Measurements from ENCODE around the gene VPS13A.
A peak's percentile ranks its signal among the peaks of the same experiment; 100 is the strongest.

Gene VPS13A

GRCh38 chr9:77432053-77432452 lies 254.7 kb downstream of the VPS13A start:
- no peak overlapping the region for H3K27ac ChIP-seq (ENCODE audit: extremely low read depth, low read depth, low read length)
- ChIA-PET CTCF (interaction anchor here (0.6 to 3.6 kb wide), 5 partner anchors 24 to 319 kb away, joined by 3 to 55 read pairs (median 5); no protein-coding TSS in a partner anchor), POLR2A (no interaction called here)
- TF ChIP-seq ZNF830 (tag by site-specific recombination; IDR thresholded peaks at IDR 0.05; ENCODE audit: low read depth) (no peak), PRDM4 (tag by site-specific recombination; IDR thresholded peaks at IDR 0.05) (no peak), ZNF404 (tag by site-specific recombination; IDR thresholded peaks at IDR 0.05) (no peak), ZNF112 (tag by site-specific recombination; IDR thresholded peaks at IDR 0.05) (no peak)
- no peak overlapping the region for H3K4me3 ChIP-seq (ENCODE audit: low read depth, low read length)
- H3K9me3 ChIP-seq (ENCODE audit: control insufficient read depth, insufficient read depth, low read depth, low read length): no peaks in the 10 kb centered on the region
- no peaks in the 10 kb centered on the region for H3K36me3 ChIP-seq (ENCODE audit: control insufficient read depth in 2 of 2, insufficient read depth in 1 of 2, low read length in 2 of 2)
- no peaks in the 10 kb centered on the region for H3K4me1 ChIP-seq (ENCODE audit: control insufficient read depth, insufficient read depth, low read length)

GRCh38 chr9:77433675-77434445 lies 256.5 kb downstream of the VPS13A start:
- H3K4me1 ChIP-seq (ENCODE audit: control insufficient read depth, insufficient read depth, low read length): no peaks in the 10 kb centered on the region
- H3K4me3 ChIP-seq (ENCODE audit: low read depth, low read length): no peak overlapping the region
- TF ChIP-seq ZNF600 (tag by site-specific recombination; IDR thresholded peaks at IDR 0.05) (no peak), ZNF654 (tag by site-specific recombination; IDR thresholded peaks at IDR 0.05; ENCODE audit: low read depth) (peak; percentile 92), CTCF (tag by site-specific recombination; IDR thresholded peaks at IDR 0.05) (peak; percentile 70), ZBTB17 (tag by site-specific recombination; IDR thresholded peaks at IDR 0.05) (0 out of 2 replicates have a peak, but pooled peaks have one; percentile 19), ZSCAN30 (tag by site-specific recombination; IDR thresholded peaks at IDR 0.05) (0 out of 2 replicates have a peak, but pooled peaks have one; percentile 20), ZNF660 (tag by site-specific recombination; IDR thresholded peaks at IDR 0.05) (peak; percentile 50; the same call in 1 of the 2 replicates), WT1 (tag by site-specific recombination; IDR thresholded peaks at IDR 0.05) (no peak)
- H3K9me3 ChIP-seq (ENCODE audit: control insufficient read depth, insufficient read depth, low read depth, low read length): no peaks in the 10 kb centered on the region
- H3K27ac ChIP-seq (ENCODE audit: extremely low read depth, low read depth, low read length): no peak overlapping the region
- ChIA-PET CTCF (interaction anchor here (0.5 to 3.6 kb wide), 50 partner anchors 9 to 1291 kb away, joined by 3 to 55 read pairs (median 4); no protein-coding TSS in a partner anchor), POLR2A (interaction anchor here (1.1 kb wide), 2 partner anchors 10 to 23 kb away, joined by 3 to 4 read pairs; no protein-coding TSS in a partner anchor)
- no peaks in the 10 kb centered on the region for H3K36me3 ChIP-seq (ENCODE audit: control insufficient read depth in 2 of 2, insufficient read depth in 1 of 2, low read length in 2 of 2)

GRCh38 chr9:77435277-77435676 lies 257.9 kb downstream of the VPS13A start:
- Histone ChIP-seq H3K36me3 (ENCODE audit: control insufficient read depth in 2 of 2, insufficient read depth in 1 of 2, low read length in 2 of 2) (no peaks in the 10 kb centered on the region), H3K4me1 (ENCODE audit: control insufficient read depth, insufficient read depth, low read length) (no peaks in the 10 kb centered on the region), H3K4me3 (ENCODE audit: low read depth, low read length) (no peak overlapping the region), H3K27ac (ENCODE audit: extremely low read depth, low read depth, low read length) (no peak overlapping the region), H3K9me3 (ENCODE audit: control insufficient read depth, insufficient read depth, low read depth, low read length) (no peaks in the 10 kb centered on the region)
- POLR2A ChIA-PET: no interaction called here
- CTCF ChIA-PET: interaction anchor here (0.6 to 3.6 kb wide), 5 partner anchors 8 to 600 kb away, joined by 3 to 55 read pairs (median 18); no protein-coding TSS in a partner anchor
- TF ChIP-seq ZNF530 (tag by site-specific recombination; IDR thresholded peaks at IDR 0.05; ENCODE audit: low read depth): no peak
- no peak for TF ChIP-seq ZEB2 (tag by site-specific recombination; IDR thresholded peaks at IDR 0.05)
- TF ChIP-seq ZNF514 (tag by site-specific recombination; IDR thresholded peaks at IDR 0.05): no peak
- no peak for TF ChIP-seq ZNF366 (tag by site-specific recombination; conservative IDR thresholded peaks at IDR 0.05)
- TF ChIP-seq ZFP41 (tag by site-specific recombination; IDR thresholded peaks at IDR 0.05; ENCODE audit: borderline replicate concordance): no peak
- no peak for TF ChIP-seq ZNF600 (tag by site-specific recombination; IDR thresholded peaks at IDR 0.05)
- TF ChIP-seq ZNF518A (tag by site-specific recombination; conservative IDR thresholded peaks at IDR 0.05; ENCODE audit: low read depth): no peak

Measured in HEK293 (cell line).